Measurements from ENCODE around the gene SLC38A8.

SLC38A8 gene

GRCh38 chr16:84042308-84042878 is at the start of gene SLC38A8:
Gene SLC38A8 (minus strand): TSS chr16:84042795. CDS start chr16:84042157, 638 bp downstream.
- no peak for DNase-seq (ENCODE audit: low spot score)

DNA sequence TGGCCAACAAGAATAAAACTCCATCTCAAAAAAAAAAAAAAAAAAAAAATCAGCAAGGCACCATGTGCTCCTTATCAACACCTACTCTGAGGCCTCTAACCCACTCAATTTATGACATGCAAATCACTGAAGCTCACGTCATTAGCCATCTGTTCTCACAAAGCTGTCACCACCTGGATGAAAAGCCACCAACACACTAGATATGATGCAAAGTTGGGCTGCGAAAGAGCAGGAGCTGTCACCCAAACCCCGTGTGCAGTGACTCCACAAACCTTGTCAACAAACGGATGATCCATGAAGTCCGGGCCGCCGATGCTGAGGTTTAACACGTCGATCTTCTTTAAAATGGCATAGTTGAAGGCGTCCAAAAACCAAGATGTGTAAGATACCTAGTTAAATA is 48.9 kb upstream of the SLC38A8 start:
- no peak for DNase-seq (ENCODE audit: low spot score)

- no peak for DNase-seq (ENCODE audit: low spot score)
These were observed 47.6 kb upstream of the SLC38A8 start for GRCh38 chr16:84090211-84090610.

DNA sequence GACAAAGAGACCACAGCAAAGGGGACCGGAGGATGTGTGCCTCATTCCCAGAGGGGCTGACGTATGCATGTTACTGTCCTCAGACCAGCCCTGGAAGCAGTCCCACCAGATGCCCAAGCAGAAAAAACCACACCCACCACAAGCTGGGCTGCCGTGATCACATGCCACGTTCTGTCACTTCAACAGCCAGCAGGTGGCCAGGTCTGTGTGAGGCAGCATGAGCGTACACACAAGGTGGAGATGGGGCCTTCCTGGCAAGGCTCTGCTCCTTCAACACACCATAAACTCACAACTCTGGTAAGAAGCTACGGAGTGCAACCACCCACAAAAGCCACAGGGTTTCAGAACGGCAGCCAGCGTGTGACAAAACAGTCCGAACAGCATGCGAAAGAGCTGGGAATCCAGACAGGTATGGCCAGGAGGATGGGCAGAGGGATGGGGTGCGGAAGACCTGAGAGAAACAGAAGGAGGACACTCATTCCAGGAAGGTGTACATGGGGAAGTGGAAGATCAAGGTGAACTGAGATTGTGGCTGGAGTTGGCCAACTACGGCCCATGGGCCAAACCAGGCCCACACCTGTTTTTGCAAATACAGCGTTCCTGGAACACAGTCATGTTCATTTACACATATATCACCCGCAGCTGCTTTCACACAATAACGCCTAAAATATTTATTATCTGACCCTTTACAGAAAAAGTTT is 46.2 kb upstream of the SLC38A8 start:
- no peak for DNase-seq (ENCODE audit: low spot score)

DNA sequence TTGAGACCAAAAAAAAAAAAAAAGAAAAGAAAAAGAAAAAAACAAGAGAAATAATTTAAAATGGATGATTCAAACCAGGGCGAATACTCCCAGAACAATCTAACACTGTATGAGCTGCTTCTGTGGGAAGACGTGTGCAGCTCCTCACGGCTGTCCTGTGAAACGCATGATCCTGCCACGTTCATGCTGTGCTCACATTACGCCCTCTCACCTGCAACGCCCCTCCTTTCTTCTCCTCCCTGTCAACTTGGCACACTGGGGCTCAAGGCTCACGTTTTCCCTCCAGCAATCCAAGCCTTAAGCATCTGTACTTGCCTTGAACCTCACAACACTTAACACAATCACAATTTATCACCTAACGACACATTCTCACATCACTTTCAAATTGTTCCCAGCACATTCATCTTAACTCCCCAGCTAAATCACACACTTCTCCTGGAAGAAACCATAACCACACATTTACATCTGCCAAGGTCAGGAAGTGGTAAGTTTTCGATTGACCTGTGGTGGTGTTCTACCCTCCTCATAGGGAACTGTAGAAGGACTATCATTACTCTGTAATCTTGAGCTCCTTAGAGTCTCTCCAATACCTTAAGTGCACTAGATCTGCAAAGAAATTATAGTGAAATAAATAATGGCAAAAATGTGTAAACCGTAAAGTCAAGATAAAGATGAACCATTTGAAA is 45.0 kb upstream of the SLC38A8 start:
- DNase-seq (ENCODE audit: low spot score) = no peak

DNA sequence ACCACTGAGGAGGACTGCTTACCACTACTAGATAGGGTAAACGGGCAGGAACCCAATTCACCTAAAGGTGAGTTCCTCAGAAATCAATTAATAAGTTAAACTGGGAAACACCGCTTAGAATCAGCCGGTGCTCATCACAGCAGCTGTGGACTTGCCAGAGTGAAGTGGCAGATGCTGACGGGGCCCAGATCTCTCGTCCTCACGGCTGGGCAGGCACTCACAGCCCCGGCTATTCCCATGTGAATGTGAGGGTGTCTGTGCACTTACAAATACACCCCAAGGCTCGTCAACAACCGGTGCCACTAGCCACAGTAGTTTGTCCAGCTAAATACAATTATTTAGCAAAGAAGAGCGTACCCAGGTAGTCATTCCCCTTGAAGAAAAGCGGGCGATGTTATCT is 44.4 kb upstream of the SLC38A8 start:
- no peak for DNase-seq (ENCODE audit: low spot score)

- DNase-seq (ENCODE audit: low spot score) = no peak
These were observed 43.7 kb upstream of the SLC38A8 start for GRCh38 chr16:84086341-84086740.

DNA sequence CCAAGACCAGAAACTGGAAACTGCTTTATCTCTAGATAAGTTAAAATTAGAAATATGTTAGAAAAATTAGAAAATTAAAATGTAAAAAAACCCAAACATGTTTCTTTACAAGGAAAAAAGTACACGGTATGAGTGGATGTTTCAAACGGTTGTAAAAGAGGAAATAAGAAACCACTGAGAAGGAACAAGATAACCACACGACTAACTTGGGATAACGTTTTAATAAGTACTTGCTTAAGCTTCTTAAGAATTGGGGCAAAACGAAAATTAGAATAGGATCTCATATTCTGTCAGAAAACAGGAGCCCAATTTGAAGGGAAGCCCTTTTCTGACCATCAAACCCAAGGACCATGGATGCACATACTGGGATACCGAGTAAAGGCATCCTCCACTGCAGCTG is 43.2 kb upstream of the SLC38A8 start:
- no peak for DNase-seq (ENCODE audit: low spot score)

GRCh38 chr16:84085271-84085667 is 42.7 kb upstream of the SLC38A8 start:
- no peak for DNase-seq (ENCODE audit: low spot score)

DNA sequence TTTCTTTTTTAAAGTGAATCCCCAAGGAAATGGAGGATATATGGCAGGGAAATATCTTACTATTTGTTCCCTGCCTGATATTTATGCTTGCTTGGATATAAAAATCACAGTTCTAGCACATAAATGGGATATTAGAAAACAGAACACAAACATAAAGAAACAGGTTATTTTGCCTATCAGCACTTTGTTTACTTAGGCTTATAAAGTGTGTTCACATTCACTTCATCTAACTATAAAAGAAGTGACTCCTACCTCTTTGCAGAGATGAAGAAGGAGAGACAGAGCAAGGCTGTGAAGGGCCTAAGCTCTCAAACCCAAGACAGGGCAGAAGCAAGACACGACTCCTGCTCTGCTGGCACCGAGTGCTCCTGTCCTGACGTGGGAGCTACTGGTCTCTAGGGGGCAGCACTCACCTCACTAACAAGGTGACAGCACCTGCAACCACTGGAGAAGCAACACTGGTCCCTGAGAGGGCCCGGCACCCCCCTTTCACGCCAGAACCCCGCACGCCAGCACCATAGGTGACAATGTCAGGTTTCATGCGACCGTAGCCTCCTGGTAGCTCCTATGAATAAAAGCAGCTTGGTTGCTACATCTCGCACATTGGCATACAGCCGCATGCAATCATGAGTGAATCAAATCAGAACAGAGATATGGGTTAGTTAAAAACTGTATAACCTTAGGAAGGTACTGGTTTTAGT is 42.1 kb upstream of the SLC38A8 start:
- DNase-seq (ENCODE audit: low spot score) = peak; percentile 34

GRCh38 chr16:84082835-84083569 is 40.4 kb upstream of the SLC38A8 start:
- no peak for DNase-seq (ENCODE audit: low spot score)

- DNase-seq (ENCODE audit: low spot score) = no peak
These were observed 39.5 kb upstream of the SLC38A8 start for GRCh38 chr16:84082110-84082509.

DNA sequence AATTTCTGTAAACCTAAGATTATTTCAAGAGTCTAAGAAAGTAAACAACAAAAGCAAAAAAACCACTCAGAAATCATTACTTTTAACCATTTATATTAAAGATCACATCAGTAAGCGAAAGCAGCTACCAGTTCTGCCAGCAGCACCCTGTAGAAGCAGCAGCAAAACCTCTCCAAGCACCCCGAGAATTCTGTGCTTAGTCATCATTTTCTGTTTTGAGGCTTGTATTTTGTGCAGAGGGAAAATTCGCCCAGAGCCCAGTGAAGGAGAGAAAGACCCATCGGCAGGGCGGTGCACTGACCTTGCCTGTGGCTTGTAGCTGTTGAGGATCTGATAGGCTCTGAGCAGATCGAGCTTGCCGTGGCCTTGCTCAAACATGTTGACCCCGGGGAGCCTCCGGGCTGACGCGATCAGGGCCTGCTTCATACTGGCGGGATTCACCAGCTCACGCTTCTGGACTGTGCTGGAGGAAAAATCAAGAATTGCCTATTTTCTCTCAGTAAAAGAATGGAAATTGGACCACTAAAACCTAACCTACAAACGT is 38.9 kb upstream of the SLC38A8 start:
- DNase-seq (ENCODE audit: low spot score) = no peak

GRCh38 chr16:84080813-84081212 is 38.2 kb upstream of the SLC38A8 start:
- no peak for DNase-seq (ENCODE audit: low spot score)

- no peak for DNase-seq (ENCODE audit: low spot score)
These were observed 37.8 kb upstream of the SLC38A8 start for GRCh38 chr16:84080378-84080777.

- DNase-seq (ENCODE audit: low spot score) = no peak
These were observed 37.1 kb upstream of the SLC38A8 start for GRCh38 chr16:84079664-84080063.

DNA sequence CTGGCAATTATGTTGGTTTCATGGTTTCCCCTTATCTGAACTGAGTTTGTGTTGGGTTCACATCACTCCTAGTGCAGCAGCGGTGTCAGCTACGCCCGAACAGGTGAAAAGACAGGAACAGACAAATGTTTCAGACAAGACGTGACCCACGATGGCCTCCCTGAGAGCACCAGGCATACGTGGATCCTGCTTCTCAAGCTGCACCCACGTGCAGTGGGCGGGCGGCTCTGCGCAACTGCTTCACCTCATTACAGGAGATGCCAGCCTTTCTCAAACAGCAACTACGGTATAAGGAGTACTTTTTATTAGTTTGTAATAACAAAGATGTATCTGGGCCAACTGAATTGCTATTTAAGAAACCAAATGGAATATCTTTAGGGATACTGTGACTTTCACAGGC is 32.8 kb upstream of the SLC38A8 start:
- DNase-seq (ENCODE audit: low spot score) = no peak

- no peak for DNase-seq (ENCODE audit: low spot score)
These were observed 32.1 kb upstream of the SLC38A8 start for GRCh38 chr16:84074721-84075120.

GRCh38 chr16:84072014-84072413 is 29.4 kb upstream of the SLC38A8 start:
- no peak for DNase-seq (ENCODE audit: low spot score)

DNA sequence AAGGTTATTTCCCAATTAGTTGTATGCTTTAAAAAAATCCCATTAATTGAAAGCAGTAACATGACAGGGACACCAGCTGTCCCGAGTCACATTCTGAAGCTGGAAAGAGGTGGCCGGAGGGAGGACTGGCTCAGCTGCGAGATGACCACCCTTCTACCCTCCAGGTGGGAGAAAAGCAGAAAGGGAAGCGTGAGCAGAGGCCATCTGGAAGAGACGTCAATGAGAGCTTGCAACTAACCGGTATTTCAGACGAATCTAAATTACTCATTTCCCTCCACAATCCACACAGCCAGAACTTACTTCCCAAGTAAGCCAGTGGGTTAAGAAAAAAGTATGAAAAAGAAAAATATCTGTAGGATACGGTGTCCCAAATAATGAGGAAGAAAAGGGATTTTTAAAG is 28.5 kb upstream of the SLC38A8 start:
- DNase-seq (ENCODE audit: low spot score) = no peak

DNA sequence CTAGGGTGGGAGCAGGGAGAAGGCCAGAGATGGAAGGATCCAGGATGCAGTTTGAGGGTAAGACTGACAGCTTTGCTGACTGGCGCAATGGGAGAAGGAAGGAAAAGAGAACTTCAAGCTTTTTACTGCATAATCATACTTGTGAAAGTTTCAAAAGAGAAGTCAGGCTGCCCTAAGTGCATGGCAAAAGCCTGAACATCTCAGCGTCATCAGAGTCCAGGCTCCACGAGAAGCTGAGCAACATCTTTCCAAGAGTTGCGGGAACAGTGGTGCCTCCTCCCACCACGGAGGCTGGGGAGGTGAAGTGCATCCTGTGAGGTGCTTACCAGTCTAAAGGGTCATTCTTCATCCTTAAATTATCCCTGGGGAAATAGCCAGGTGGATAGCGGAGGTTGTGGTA is 26.9 kb upstream of the SLC38A8 start:
- DNase-seq (ENCODE audit: low spot score) = no peak
